HepG2 (cell line): ENCODE results near the gene SIVA1. TPM values are rescaled to one million over a fixed set of nuclear protein-coding genes. Genes with fewer than 3 reads are reported as not detected.

Experiments
- ARHGAP35 ChIP-seq: sonication (generic); formaldehyde crosslinking; IDR thresholded peaks from 2 replicates; pipeline ENCODE4 v1.9.0; 2022; ENCODE audit warnings: mild to moderate bottlenecking, inconsistent platforms, moderate library complexity, missing genetic modification reagents, borderline replicate concordance
- CEBPG ChIP-seq: IDR thresholded peaks from 2 replicates; pipeline ENCODE4 v1.6.1; 2016
- DRAP1 ChIP-seq: IDR thresholded peaks from 2 replicates; pipeline ENCODE4 v1.6.1; 2016; ENCODE audit warnings: missing genetic modification reagents, missing compliant biosample characterization
- GRHL1 ChIP-seq: sonication (generic); formaldehyde crosslinking; conservative IDR thresholded peaks from 2 replicates; pipeline ENCODE4 v1.8.0; 2022; ENCODE audit warnings: missing genetic modification reagents
- KIAA2018 ChIP-seq: sonication (generic); formaldehyde crosslinking; IDR thresholded peaks from 2 replicates; pipeline ENCODE4 v1.5.0; 2020; ENCODE audit warnings: mild to moderate bottlenecking, missing genetic modification reagents, borderline replicate concordance
- SMAD3 ChIP-seq: sonication (generic); formaldehyde crosslinking; IDR thresholded peaks from 2 replicates; pipeline ENCODE4 v1.4.0; 2020; ENCODE audit warnings: missing genetic modification reagents
- SRSF1 ChIP-seq: fragments of 200-400 bp; formaldehyde crosslinking; optimal IDR thresholded peaks from 2 replicates; pipeline ENCODE3; 2017; ENCODE audit warnings: mild to moderate bottlenecking, low read depth, low read length, moderate library complexity
- TCF12 ChIP-seq, 2 experiments: fragments of 450-650 bp in 1 of 2; sonication (generic) in 1 of 2; formaldehyde crosslinking in 1 of 2; IDR thresholded peaks; 2 replicates each; pipeline versions ENCODE4 v1.6.1 to v1.8.0; 2017 to 2022; ENCODE audit warnings: antibody characterized with exemption in 1 of 2, mild to moderate bottlenecking in 1 of 2, missing genetic modification reagents in 1 of 2, moderate library complexity in 1 of 2
- TCF7 ChIP-seq: sonication (generic); IDR thresholded peaks from 2 replicates; pipeline ENCODE4 v1.6.1; 2016; ENCODE audit warnings: antibody characterized with exemption, low read depth
- TFAP4 ChIP-seq: sonication (generic); IDR thresholded peaks from 2 replicates; pipeline ENCODE4 v1.6.1; 2016; ENCODE audit warnings: low read depth, borderline replicate concordance
- ZKSCAN1 ChIP-seq: fragments of 150-350 bp; IDR thresholded peaks from 2 replicates; pipeline ENCODE4 v1.6.1; 2014; ENCODE audit warnings: low read length
- ZNF20 ChIP-seq: sonication (generic); formaldehyde crosslinking; IDR thresholded peaks from 2 replicates; pipeline ENCODE4 v1.4.0; 2020; ENCODE audit warnings: mild to moderate bottlenecking, moderate library complexity, missing genetic modification reagents
- ZNF274 ChIP-seq: sonication (generic); formaldehyde crosslinking; IDR thresholded peaks from 2 replicates; pipeline ENCODE4 v1.5.1; 2020; ENCODE audit warnings: mild to moderate bottlenecking, missing genetic modification reagents
- ZNF569 ChIP-seq: sonication (generic); formaldehyde crosslinking; IDR thresholded peaks from 2 replicates; pipeline ENCODE4 v1.5.0; 2020; ENCODE audit warnings: mild to moderate bottlenecking, missing genetic modification reagents, moderate library complexity, borderline replicate concordance
- ZNF709 ChIP-seq: sonication (generic); formaldehyde crosslinking; IDR thresholded peaks from 2 replicates; pipeline ENCODE4 v1.5.0; 2020; ENCODE audit warnings: mild to moderate bottlenecking, missing genetic modification reagents
- ZNF761 ChIP-seq: sonication (generic); formaldehyde crosslinking; conservative IDR thresholded peaks from 2 replicates; pipeline ENCODE4 v1.4.0; 2020; ENCODE audit warnings: mild to moderate bottlenecking, missing genetic modification reagents
- polyA plus RNA-seq, 8 experiments: library from polyadenylated mRNA; depleted of rRNA in 3 of 8; stranded (reverse) in 7 of 8; unstranded in 1 of 8; fragments of >200 nt; fragmentation: Illumina TruSeq in 4 of 8; extraction: Trizol in 4 of 8; gene quantifications; 2 replicates each; pipeline versions ENCODE4 v1.2.1 to v1.2.3, GENCODE V29; 2011 to 2016; ENCODE audit warnings: low read depth in 4 of 8, missing spikeins in 1 of 8, mixed read lengths in 1 of 8; ENCODE audit not compliant: insufficient read depth in 1 of 8
- total RNA-seq, 5 experiments: library from RNA; depleted of rRNA; stranded (reverse); fragments of >200 nt; fragmentation: Illumina TruSeq; extraction: Trizol; gene quantifications; 2 replicates each; pipeline ENCODE4 v1.2.3, GENCODE V29; 2016; ENCODE audit warnings: low read depth in 1 of 5

Gene SIVA1
- total and polyA plus RNA-seq, 2 of the 13 experiments (the other 11 are each of a cell fraction or from before 2014, with no cell fraction given): 123 to 186 TPM

- TF ChIP-seq TFAP4: no peak
- no peak for TF ChIP-seq CEBPG (CRISPR knock-in tag)
- no peak for TF ChIP-seq DRAP1 (CRISPR knock-in tag)
- no peak for TF ChIP-seq ZNF569 (CRISPR knock-in tag)
- no peak; the same call in 1 of the 2 replicates for TF ChIP-seq ZNF709 (CRISPR knock-in tag)
- no peak for TF ChIP-seq ZKSCAN1
- TF ChIP-seq KIAA2018 (CRISPR knock-in tag): no peak
- no peak for TF ChIP-seq SMAD3 (CRISPR knock-in tag)
- no peak for TF ChIP-seq ZNF274 (CRISPR knock-in tag)
- no peak for TF ChIP-seq TCF7
- no peak for TF ChIP-seq TCF12 (IDR thresholded peaks at IDR 0.05)
- TF ChIP-seq TCF12 (CRISPR knock-in tag; IDR thresholded peaks at IDR 0.05): no peak
- TF ChIP-seq GRHL1 (CRISPR knock-in tag): no peak
- TF ChIP-seq SRSF1: no peak
- no peak; the same call in 1 of the 2 replicates for TF ChIP-seq ZNF761
- peak; percentile 9; the same call in 1 of the 2 replicates for TF ChIP-seq ZNF20 (CRISPR knock-in tag)
- no peak; the same call in 1 of the 2 replicates for TF ChIP-seq ARHGAP35 (CRISPR knock-in tag)
These were observed 723 bp downstream of the SIVA1 start (continued) for GRCh38 chr14:104753528-104754212.
